Thoracic aorta (tissue), 2 donors: ENCODE measurements around the gene ADAMTS12. TPM values are rescaled to one million over a fixed set of nuclear protein-coding genes. Genes with fewer than 3 reads are reported as not detected.

Experiments
- ATAC-seq: fragments of 150-250 bp; one replicate; pipeline ENCODE4 v1.8.0; 2017; ENCODE audit warnings: low read depth; ENCODE audit not compliant: insufficient number of reproducible peaks, low FRiP score
- DNase-seq: peaks from one replicate; pipeline ENCODE4 v3.0.0-alpha.2; 2020; ENCODE audit warnings: low spot score
- H3K27ac ChIP-seq, 2 donors: fragments of 200-600 bp; sonication (generic); 1 replicate in 1 of 2; 2 replicates in 1 of 2; pipeline ENCODE4 v1.5.1; 2016; ENCODE audit warnings: mild to moderate bottlenecking in 2 of 2, moderate library complexity in 2 of 2
- H3K27me3 ChIP-seq: fragments of 200-600 bp; sonication (generic); replicated peaks from 2 replicates; pipeline ENCODE4 v1.6.0; 2016; ENCODE audit warnings: mild to moderate bottlenecking; ENCODE audit not compliant: insufficient read depth
- H3K36me3 ChIP-seq: fragments of 200-600 bp; sonication (generic); one replicate; pipeline ENCODE4 v1.5.1; 2016
- H3K4me1 ChIP-seq, 2 donors: fragments of 200-600 bp; sonication (generic); 1 replicate in 1 of 2; 2 replicates in 1 of 2; pipeline versions ENCODE4 v1.5.1 to v1.6.0; 2016; ENCODE audit warnings: low read depth in 2 of 2, mild to moderate bottlenecking in 1 of 2; ENCODE audit not compliant: control insufficient read depth in 1 of 2
- H3K4me3 ChIP-seq: fragments of 200-600 bp; sonication (generic); 2 replicates; pipeline ENCODE4 v1.5.1; 2016; ENCODE audit warnings: mild to moderate bottlenecking
- H3K9me3 ChIP-seq: fragments of 200-600 bp; sonication (generic); 2 replicates; pipeline ENCODE4 v1.5.1; 2016
- total RNA-seq, 2 donors: library from RNA; depleted of rRNA; stranded (reverse); fragments of >200 nt; gene quantifications; one replicate each; pipeline versions ENCODE4 v1.1.0 to v1.2.3, GENCODE V29; 2016
- TF ChIP-seq, protein P1 (sequence below): fragments of 200-600 bp; sonication (generic); IDR thresholded peaks from one replicate; pipeline ENCODE4 v1.5.1; 2019; ENCODE audit warnings: antibody characterized with exemption

Gene ADAMTS12, protein sequence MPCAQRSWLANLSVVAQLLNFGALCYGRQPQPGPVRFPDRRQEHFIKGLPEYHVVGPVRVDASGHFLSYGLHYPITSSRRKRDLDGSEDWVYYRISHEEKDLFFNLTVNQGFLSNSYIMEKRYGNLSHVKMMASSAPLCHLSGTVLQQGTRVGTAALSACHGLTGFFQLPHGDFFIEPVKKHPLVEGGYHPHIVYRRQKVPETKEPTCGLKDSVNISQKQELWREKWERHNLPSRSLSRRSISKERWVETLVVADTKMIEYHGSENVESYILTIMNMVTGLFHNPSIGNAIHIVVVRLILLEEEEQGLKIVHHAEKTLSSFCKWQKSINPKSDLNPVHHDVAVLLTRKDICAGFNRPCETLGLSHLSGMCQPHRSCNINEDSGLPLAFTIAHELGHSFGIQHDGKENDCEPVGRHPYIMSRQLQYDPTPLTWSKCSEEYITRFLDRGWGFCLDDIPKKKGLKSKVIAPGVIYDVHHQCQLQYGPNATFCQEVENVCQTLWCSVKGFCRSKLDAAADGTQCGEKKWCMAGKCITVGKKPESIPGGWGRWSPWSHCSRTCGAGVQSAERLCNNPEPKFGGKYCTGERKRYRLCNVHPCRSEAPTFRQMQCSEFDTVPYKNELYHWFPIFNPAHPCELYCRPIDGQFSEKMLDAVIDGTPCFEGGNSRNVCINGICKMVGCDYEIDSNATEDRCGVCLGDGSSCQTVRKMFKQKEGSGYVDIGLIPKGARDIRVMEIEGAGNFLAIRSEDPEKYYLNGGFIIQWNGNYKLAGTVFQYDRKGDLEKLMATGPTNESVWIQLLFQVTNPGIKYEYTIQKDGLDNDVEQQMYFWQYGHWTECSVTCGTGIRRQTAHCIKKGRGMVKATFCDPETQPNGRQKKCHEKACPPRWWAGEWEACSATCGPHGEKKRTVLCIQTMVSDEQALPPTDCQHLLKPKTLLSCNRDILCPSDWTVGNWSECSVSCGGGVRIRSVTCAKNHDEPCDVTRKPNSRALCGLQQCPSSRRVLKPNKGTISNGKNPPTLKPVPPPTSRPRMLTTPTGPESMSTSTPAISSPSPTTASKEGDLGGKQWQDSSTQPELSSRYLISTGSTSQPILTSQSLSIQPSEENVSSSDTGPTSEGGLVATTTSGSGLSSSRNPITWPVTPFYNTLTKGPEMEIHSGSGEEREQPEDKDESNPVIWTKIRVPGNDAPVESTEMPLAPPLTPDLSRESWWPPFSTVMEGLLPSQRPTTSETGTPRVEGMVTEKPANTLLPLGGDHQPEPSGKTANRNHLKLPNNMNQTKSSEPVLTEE (N-terminal part only)
- 1 to 10 TPM; 7.3 to 8.0 TPM for total RNA-seq

DNA sequence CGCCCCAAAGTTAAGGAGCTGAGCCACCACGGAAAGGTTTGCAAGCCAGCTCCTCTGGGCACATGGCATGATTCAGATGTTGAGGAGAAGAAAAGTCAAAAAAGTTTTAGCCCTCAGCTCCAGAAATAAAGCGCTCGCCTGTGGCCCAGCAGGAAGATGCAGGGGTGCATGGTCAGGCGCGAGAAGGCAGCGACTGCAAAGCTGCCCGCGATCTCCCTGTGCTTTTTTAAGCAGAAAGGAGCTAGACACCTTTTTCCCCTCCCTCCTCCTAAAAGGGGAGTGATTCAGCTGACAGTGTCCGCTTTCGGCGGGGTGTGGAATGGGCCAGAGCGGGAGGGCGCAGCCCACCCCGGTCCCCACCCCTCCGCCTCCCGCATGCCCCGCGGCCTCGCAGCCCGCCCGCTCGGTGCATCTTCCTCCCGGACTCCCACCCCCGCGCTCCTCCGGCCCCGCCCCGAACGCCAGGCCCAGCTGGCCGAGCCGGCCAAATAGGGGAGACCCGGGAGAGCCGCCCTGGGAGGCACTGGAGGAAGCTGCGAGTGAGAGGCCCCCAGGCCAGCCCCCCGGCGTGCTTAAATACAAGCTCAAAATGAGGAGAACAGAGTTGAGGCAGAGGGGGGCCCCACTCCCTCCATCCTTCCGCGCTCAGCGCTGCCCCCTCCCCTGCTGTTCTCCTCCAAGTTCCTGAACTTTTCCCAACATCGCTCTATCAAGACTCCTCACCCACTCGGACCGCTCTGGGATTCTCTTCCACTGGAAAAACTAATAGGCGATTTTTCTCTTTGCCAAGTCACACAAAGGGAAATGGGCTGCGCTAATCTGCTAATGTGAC lies at the start of gene ADAMTS12:
ADAMTS12 (minus strand) TSS at position 203 of the 832 bp plus-strand sequence; CDS start at position 69, 134 bp downstream.
- Histone ChIP-seq H3K9me3 (no peaks in the 10 kb centered on the region), H3K4me1 (peaks cover 13 to 44% of the 10 kb centered on the region in 2 donors), H3K36me3 (no peaks in the 10 kb centered on the region), H3K27me3 (no peaks in the 10 kb centered on the region), H3K4me3 (peak within 1 kb of the TSS; percentile 70), H3K27ac (peak within 1 kb of the TSS; percentile 33 to 38)
- no peak for DNase-seq
- ATAC-seq: peak; percentile 1
- TF ChIP-seq, protein P1, sequence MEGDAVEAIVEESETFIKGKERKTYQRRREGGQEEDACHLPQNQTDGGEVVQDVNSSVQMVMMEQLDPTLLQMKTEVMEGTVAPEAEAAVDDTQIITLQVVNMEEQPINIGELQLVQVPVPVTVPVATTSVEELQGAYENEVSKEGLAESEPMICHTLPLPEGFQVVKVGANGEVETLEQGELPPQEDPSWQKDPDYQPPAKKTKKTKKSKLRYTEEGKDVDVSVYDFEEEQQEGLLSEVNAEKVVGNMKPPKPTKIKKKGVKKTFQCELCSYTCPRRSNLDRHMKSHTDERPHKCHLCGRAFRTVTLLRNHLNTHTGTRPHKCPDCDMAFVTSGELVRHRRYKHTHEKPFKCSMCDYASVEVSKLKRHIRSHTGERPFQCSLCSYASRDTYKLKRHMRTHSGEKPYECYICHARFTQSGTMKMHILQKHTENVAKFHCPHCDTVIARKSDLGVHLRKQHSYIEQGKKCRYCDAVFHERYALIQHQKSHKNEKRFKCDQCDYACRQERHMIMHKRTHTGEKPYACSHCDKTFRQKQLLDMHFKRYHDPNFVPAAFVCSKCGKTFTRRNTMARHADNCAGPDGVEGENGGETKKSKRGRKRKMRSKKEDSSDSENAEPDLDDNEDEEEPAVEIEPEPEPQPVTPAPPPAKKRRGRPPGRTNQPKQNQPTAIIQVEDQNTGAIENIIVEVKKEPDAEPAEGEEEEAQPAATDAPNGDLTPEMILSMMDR: no peak

DNA sequence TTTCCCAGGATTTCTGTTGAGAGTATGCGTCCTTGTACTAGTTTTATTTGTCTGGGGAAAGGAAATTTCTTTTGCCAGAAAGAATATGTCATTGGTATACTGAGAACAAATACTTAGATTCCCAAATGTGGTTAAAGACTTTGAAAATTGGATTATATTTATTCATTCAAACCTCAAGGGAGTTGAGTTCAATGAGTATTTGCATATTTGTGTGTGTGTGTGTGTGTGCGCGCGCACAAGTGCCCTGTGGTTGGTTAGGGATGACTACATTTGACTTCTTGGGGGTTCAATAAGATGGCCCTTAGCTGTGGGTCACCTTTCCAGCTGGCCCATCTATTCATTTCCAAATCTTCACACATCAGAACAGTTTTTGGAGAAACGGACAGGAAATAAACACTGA lies 49.3 kb upstream of the ADAMTS12 start:
- H3K27ac ChIP-seq: no peak overlapping the region
- ATAC-seq: no peak
- H3K4me1 ChIP-seq: peaks cover 6 to 18% of the 10 kb centered on the region in 2 donors
- no peaks in the 10 kb centered on the region for H3K36me3 ChIP-seq
- peaks cover 16% of the 10 kb centered on the region for H3K27me3 ChIP-seq
- H3K9me3 ChIP-seq: no peaks in the 10 kb centered on the region
- no peak overlapping the region for H3K4me3 ChIP-seq
- DNase-seq: no peak
- TF ChIP-seq, protein P1: no peak

DNA sequence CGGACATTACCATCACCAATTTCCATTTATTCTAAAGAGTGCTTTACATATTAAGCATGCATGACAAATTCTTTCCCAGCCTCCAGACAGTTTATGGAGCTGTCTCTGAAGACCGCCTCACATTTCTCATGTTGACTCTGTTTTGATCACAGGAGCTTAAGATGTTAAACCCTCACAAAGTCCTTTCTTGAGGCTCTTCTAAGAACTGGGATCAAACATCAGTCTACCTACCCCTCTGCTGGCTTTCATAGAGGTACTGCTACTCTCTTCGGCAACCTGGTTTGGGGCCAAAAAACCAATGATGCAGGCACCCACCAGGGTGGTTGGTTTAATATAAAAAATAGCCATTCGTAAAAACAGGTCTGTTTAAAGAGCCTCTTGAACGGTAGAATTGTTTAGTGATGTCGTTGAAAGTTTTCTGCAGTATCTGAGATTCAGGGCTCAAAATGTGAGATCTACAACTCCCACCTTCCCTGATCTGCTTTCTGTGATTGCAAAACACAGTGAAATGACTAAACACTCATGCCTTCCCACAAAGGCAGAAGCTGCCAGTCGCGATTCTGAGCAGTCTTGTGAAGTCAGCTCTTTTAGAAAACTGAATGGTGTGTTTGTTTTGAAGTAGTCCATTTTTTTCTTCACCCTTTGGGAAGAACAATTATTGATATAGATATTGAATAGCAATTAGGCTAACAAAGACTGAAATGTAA lies 47.9 kb upstream of the ADAMTS12 start:
- ATAC-seq: no peak
- TF ChIP-seq, protein P1: no peak
- H3K27me3 ChIP-seq: peaks cover 16% of the 10 kb centered on the region
- H3K4me1 ChIP-seq: peaks cover 10 to 25% of the 10 kb centered on the region in 2 donors
- DNase-seq: no peak
- no peaks in the 10 kb centered on the region for H3K36me3 ChIP-seq
- H3K9me3 ChIP-seq: no peaks in the 10 kb centered on the region
- no peak overlapping the region for H3K4me3 ChIP-seq
- H3K27ac ChIP-seq: no peak overlapping the region

DNA sequence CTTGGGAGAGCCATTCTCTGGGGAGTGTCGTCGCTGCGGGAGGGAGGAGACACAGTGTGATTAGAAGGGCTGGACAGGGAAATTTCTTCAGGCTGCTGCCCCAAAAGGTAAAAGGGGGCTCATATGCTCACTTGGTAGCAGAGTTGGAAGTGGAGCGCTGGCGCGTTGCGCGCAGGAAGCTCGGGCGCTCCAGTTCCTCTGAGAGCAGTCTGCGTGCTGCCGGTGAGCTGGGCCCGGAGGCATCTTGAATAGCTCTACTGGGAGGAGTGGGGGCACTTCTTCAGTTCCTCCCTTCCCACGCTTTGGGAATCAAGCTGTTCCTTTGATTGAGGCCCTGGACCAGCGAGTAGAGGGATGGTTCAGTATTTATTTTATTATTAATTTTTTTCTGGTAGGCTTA lies 47.1 kb upstream of the ADAMTS12 start:
- Histone ChIP-seq H3K4me3 (no peak overlapping the region), H3K27ac (no peak overlapping the region), H3K27me3 (peaks cover 16% of the 10 kb centered on the region), H3K4me1 (peaks cover 10 to 25% of the 10 kb centered on the region in 2 donors), H3K9me3 (no peaks in the 10 kb centered on the region), H3K36me3 (no peaks in the 10 kb centered on the region)
- no peak for ATAC-seq
- TF ChIP-seq, protein P1: no peak
- no peak for DNase-seq
